Right lobe of liver (tissue), 6 donors: ENCODE measurements around the gene GRB2. TPM values are rescaled to one million over a fixed set of nuclear protein-coding genes. Genes with fewer than 3 reads are reported as not detected.

ENCODE experiments used
- ATAC-seq, 4 donors: fragments of 200-7000 bp; cut with Tn5 transposase; one replicate each; pipeline ENCODE4 v1.9.1; 2020; ENCODE audit warnings: mild to moderate bottlenecking in 4 of 4, moderate library complexity in 4 of 4
- DNase-seq, 3 donors: peaks; one replicate each; pipeline ENCODE4 v3.0.0-alpha.2; 2020
- H3K27ac ChIP-seq, 3 donors: fragments of 200-600 bp; one replicate each; pipeline ENCODE4 v1.8.0; 2022
- H3K27me3 ChIP-seq, 2 donors: fragments of 200-600 bp; one replicate each; pipeline ENCODE4 v1.8.0; 2022
- H3K36me3 ChIP-seq, 4 donors: fragments of 200-600 bp; sonication (generic) in 1 of 4; one replicate each; pipeline versions ENCODE4 v1.5.1 to v1.8.0; 2017 to 2022; ENCODE audit warnings: control low read depth in 1 of 4
- H3K4me1 ChIP-seq, 4 donors: fragments of 200-600 bp; sonication (generic) in 1 of 4; one replicate each; pipeline versions ENCODE4 v1.5.1 to v1.8.0; 2017 to 2022; ENCODE audit warnings: control low read depth in 1 of 4
- H3K4me3 ChIP-seq, 3 donors: fragments of 200-600 bp; one replicate each; pipeline ENCODE4 v1.8.0; 2022
- H3K9me3 ChIP-seq, 4 donors: fragments of 200-600 bp; sonication (generic) in 1 of 4; one replicate each; pipeline versions ENCODE4 v1.5.1 to v1.8.0; 2017 to 2022; ENCODE audit warnings: control low read depth in 1 of 4
- CTCF ChIP-seq, 4 donors: fragments of 200-600 bp in 3 of 4; fragments of 450-650 bp in 1 of 4; IDR thresholded peaks; one replicate each; pipeline versions ENCODE4 v1.5.1 to v1.8.0; 2016 to 2022; ENCODE audit warnings: antibody characterized with exemption in 4 of 4, mild to moderate bottlenecking in 2 of 4
- POLR2A ChIP-seq: fragments of 450-650 bp; IDR thresholded peaks from one replicate; pipeline ENCODE4 v1.6.1; 2017; ENCODE audit warnings: antibody characterized with exemption, mild to moderate bottlenecking
- WGBS: methylation state at CpG from one replicate; pipeline ENCODE4 v1.1.6; 2018; ENCODE audit warnings: low coverage, low lambda C conversion rate; ENCODE audit not compliant: insufficient coverage; ENCODE audit errors: missing lambda C conversion rate; 5-methylcytosine and 5-hydroxymethylcytosine counted together
- intact Hi-C, 2 donors: fragments of 100-400 bp; cut with DNase I; formaldehyde crosslinking; loops; one replicate each; pipeline versions ENCODE4 v1.11.2 to v1.14.1; 2022
- total RNA-seq, 6 experiments: library from RNA; depleted of rRNA in 2 of 6; stranded (reverse); fragments of >200 nt in 2 of 6; fragmentation: NEBNext Ultra II Directional in 3 of 6; extraction: Animal tissue kit (Norgen Biotek cat#: 25700) in 3 of 6; gene quantifications; one replicate each; pipeline versions ENCODE4 v1.1.0 to v1.2.4, GENCODE V29; 2016 to 2023
- donor health status: DM: no; HTN: yes; CAD: no.
- donor health status: DM: no; HTN: no; CAD: no.
- donor health status: DM: no; HTN: no; CAD: no.
- donor health status: DM: no; HTN: yes; CAD: no.
- donor health status: DM: no; HTN: yes; CAD: no.

GRB2 gene
- total RNA-seq, 6 experiments from 2014 or later: 42.4 to 70.5 (median 53.8) TPM

DNA sequence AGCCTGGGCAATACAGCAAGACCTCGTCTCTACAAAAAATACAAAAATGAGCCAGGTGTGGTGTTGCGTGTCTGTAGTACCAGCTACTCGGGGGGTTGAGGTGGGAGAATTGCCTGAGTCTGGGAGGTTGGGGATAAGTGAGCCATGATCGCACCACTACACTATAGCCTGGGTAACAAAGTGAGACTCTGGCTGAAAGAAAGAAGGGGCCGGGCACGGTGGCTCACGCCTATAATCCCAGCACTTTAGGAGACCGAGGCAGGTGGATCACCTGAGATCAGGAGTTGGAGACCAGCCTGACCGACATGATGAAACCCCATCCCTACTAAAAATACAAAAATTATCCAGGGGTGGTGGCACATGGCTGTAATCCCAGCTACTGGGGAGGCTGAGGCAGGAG lies 10.5 kb upstream of the GRB2 start:
- ATAC-seq: no peak
- WGBS: 83% methylated on average over 7 of the region's 9 CpGs
- Histone ChIP-seq H3K36me3 (no peaks in the 10 kb centered on the region), H3K27ac (no peak overlapping the region), H3K4me1 (peaks cover 0 to 5% (median 0%) of the 10 kb centered on the region in 4 donors), H3K27me3 (no peaks in the 10 kb centered on the region), H3K9me3 (no peaks in the 10 kb centered on the region), H3K4me3 (no peak overlapping the region)
- DNase-seq: no peak
- intact Hi-C loops: loop anchor here in 1 of 2 donors (10.0 kb wide), 2 partner anchors 91 to 141 kb away; partner anchors contain the start of gene MIF4GD
- TF ChIP-seq POLR2A (no peak), CTCF (IDR thresholded peaks at IDR 0.05) (no peak)

DNA sequence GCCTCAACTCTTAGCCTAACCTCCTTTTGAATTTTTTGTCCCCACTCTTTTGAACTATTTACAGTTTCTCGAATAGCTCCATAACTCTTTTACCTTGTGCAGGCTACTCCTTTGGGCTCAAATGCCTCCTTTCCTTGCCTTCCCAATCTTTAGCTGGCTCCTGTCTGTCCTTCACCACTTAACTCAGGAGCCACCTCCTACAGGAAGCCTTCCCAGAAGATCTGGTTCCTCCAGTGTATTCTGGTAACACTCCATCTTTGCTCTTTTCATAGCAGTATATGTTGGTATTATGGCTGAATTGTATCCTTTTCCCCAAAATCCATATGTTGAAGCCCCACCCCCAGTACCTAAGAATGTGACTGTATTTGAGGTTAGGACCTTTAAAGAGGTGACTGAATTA lies 9.0 kb upstream of the GRB2 start:
- Histone ChIP-seq H3K36me3 (no peaks in the 10 kb centered on the region), H3K27me3 (no peaks in the 10 kb centered on the region), H3K4me3 (no peak overlapping the region), H3K9me3 (no peaks in the 10 kb centered on the region), H3K4me1 (peaks cover 0 to 5% (median 0%) of the 10 kb centered on the region in 4 donors), H3K27ac (no peak overlapping the region)
- DNase-seq: no peak
- no peak for ATAC-seq
- 60% methylated on average over 1 of the region's 1 CpG for WGBS
- intact Hi-C loops: loop anchor here in 1 of 2 donors (10.0 kb wide), 2 partner anchors 90 to 140 kb away; partner anchors contain the start of gene MIF4GD
- TF ChIP-seq POLR2A (no peak), CTCF (IDR thresholded peaks at IDR 0.05) (no peak)

DNA sequence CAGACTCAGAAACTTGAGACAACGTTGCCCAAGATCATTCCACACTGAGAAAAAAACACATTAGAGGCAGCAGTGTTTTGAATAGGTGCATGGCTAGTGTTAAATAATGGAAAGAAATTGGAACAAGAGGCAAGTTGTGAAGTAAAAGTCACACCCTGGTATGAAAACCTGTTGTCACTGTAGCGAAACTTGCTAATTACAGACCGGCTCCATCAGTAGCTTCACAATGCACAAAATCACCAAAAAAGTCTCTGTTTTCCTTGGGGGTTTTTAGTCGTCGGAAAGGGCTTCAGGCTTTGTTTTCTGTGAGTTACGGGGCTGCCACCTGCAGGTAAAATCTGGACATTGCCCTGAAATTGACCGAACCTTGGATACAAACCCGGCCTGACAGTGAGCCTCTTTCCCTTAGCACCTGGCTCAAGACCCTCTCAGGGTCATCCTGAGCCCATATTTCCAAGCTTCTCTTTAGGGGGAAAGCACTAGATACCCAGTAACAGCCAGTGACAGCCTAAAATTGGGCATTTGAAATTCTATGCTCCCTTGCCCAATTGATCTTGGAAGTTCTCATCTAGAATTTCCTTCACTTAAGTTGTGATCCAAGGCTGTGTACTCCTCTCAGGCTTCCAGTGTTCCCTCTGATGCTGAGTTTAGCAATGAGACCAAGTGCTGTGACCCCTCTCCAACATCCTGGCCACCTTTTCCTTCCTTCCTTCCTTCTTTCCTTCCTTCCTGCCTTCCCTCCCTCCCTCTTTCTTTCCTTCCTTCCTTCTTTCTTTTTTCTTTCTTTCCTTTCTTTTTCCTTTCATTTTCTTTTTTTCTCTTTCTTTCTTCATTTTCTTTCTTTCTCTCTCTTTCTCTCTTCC lies 7.2 kb upstream of the GRB2 start:
- under 1% methylated on average over 8 of the region's 8 CpGs for WGBS
- no peaks in the 10 kb centered on the region for H3K27me3 ChIP-seq
- ATAC-seq (peak; percentile 82 to 94 (median 88)), DNase-seq (peak in 2 of 3 donors; percentile 45 to 63)
- H3K9me3 ChIP-seq: no peaks in the 10 kb centered on the region
- H3K27ac ChIP-seq: no peak overlapping the region
- peaks cover 0 to 5% (median 0%) of the 10 kb centered on the region in 4 donors for H3K4me1 ChIP-seq
- intact Hi-C loops: loop anchor here in 1 of 2 donors (10.0 kb wide), 2 partner anchors 88 to 138 kb away; partner anchors contain the start of gene MIF4GD
- TF ChIP-seq CTCF (IDR thresholded peaks at IDR 0.05) (peak; percentile 75 to 84 (median 79)), POLR2A (no peak)
- peak overlapping the region in 1 of 3 donors; percentile 31 for H3K4me3 ChIP-seq
- H3K36me3 ChIP-seq: no peaks in the 10 kb centered on the region

DNA sequence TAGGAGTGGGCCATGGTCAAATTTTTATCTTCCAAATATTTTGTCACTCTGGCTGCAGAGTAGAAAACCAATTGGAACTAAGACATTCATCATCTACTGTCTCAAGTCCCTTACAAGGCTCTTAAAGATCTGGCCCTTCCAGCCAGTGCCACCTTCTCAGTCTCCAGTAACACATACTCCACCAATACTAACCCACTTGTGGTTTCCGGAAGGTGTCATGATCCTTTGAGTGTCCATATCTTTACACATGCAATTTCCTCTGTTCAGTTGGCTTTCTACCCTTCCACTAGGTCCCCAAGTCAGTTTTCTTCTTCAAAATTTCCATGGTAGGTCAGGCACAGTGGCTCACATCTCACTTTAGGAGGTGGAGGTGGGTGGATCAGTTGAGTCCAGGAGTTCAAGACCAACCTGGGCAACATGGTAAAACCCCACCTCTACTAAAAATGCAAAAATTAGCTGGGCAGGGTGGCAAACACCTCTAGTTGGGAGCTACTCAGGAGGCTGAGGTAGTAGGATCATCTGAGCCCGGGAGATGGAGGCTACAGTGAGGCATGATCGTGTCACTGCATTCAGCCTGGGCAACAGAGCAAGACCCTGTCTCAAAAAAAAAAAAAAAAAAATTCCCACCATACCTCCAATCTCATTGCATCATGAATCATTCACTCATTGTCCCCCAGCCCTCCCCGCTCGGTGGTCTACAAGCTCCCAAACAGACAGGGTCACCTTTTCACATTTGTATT lies 6.0 kb upstream of the GRB2 start:
- ATAC-seq (no peak), DNase-seq (peak in 1 of 3 donors; percentile 28)
- no peaks in the 10 kb centered on the region for H3K36me3 ChIP-seq
- H3K27ac ChIP-seq: no peak overlapping the region
- peaks cover 0 to 7% (median 0%) of the 10 kb centered on the region in 4 donors for H3K4me1 ChIP-seq
- no peaks in the 10 kb centered on the region for H3K9me3 ChIP-seq
- H3K27me3 ChIP-seq: no peaks in the 10 kb centered on the region
- H3K4me3 ChIP-seq: no peak overlapping the region
- no peak for TF ChIP-seq POLR2A
- 68% methylated on average over 4 of the region's 5 CpGs for WGBS
- intact Hi-C loops: loop anchor here in 1 of 2 donors (10.0 kb wide), 2 partner anchors 87 to 137 kb away; partner anchors contain the start of gene MIF4GD
